OCI-LY3 (cell line): ENCODE results near the gene INTS11.

Source experiments
- H2AFZ ChIP-seq: fragments of 200-600, 300-600 bp; shearing (Covaris generic); 2 replicates; pipeline ENCODE4 v1.6.0; 2014; ENCODE audit warnings: antibody characterized with exemption, low read depth, low read length
- H3K27ac ChIP-seq: fragments of 200-600, 300-600 bp; sonication (generic); 2 replicates; pipeline ENCODE4 v1.5.1; 2014; ENCODE audit warnings: mild to moderate bottlenecking, low read length, moderate library complexity, mixed read lengths
- H3K27me3 ChIP-seq: fragments of 200-600, 300-600 bp; sonication (generic); 2 replicates; pipeline ENCODE4 v1.6.1; 2014; ENCODE audit warnings: low read depth, low read length, mixed read lengths
- H3K36me3 ChIP-seq: fragments of 200-600, 300-600 bp; sonication (generic); replicated peaks from 2 replicates; pipeline ENCODE3; 2014; ENCODE audit warnings: low read depth, low read length, mixed read lengths
- H3K4me1 ChIP-seq: fragments of 300-600, 200-600 bp; sonication (generic); 2 replicates; pipeline ENCODE4 v1.6.1; 2014; ENCODE audit warnings: low read length, mixed read lengths
- H3K4me2 ChIP-seq: fragments of 200-600, 300-600 bp; sonication (generic); 2 replicates; pipeline ENCODE4 v1.6.1; 2014; ENCODE audit warnings: low read length, mixed read lengths
- H3K4me3 ChIP-seq: fragments of 300-600, 200-600 bp; sonication (generic); 2 replicates; pipeline ENCODE4 v1.5.1; 2014; ENCODE audit warnings: antibody characterized with exemption, mild to moderate bottlenecking, low read length, moderate library complexity
- H3K79me2 ChIP-seq: fragments of 300-600, 200-600 bp; shearing (Covaris generic); 2 replicates; pipeline ENCODE4 v1.6.1; 2014; ENCODE audit warnings: mild to moderate bottlenecking, low read length, mixed read lengths
- H3K9ac ChIP-seq: fragments of 300-600, 200-600 bp; shearing (Covaris generic); 2 replicates; pipeline ENCODE4 v1.6.0; 2014; ENCODE audit warnings: mild to moderate bottlenecking, low read length, moderate library complexity
- H3K9me3 ChIP-seq: fragments of 200-600, 300-600 bp; shearing (Covaris generic); 2 replicates; pipeline ENCODE4 v1.6.1; 2014; ENCODE audit warnings: low read length, mixed read lengths; ENCODE audit not compliant: insufficient read depth
- H4K20me1 ChIP-seq: fragments of 200-600, 300-600 bp; sonication (generic); 2 replicates; pipeline ENCODE4 v1.6.1; 2016; ENCODE audit warnings: low read length, mixed read lengths; ENCODE audit not compliant: insufficient read depth
- EZH2phosphoT487 ChIP-seq: fragments of 200-600 bp; shearing (Covaris generic); IDR thresholded peaks from 2 replicates; pipeline ENCODE4 v1.6.1; 2018; ENCODE audit warnings: antibody characterized with exemption, mixed run types, low read depth
- TF ChIP-seq, protein P1 (sequence below): fragments of 200-600, 300-600 bp; sonication (generic); IDR thresholded peaks from 2 replicates; pipeline ENCODE4 v1.5.1; 2014; ENCODE audit warnings: antibody characterized with exemption, low read length, low read depth

INTS11 gene

GRCh38 chr1:1286313-1287261, 37.9 kb downstream of the INTS11 start:
- Histone ChIP-seq H2AFZ (no peak overlapping the region), H3K36me3 (no peaks in the 10 kb centered on the region), H3K79me2 (no peaks in the 10 kb centered on the region), H3K4me2 (no peak overlapping the region), H4K20me1 (no peaks in the 10 kb centered on the region), H3K4me3 (no peak overlapping the region), H3K4me1 (peaks cover 3% of the 10 kb centered on the region; the same call in 1 of the 2 replicates), H3K27ac (no peak overlapping the region), H3K9ac (no peak overlapping the region), H3K27me3 (no peaks in the 10 kb centered on the region), H3K9me3 (no peaks in the 10 kb centered on the region)
- TF ChIP-seq, protein P1, sequence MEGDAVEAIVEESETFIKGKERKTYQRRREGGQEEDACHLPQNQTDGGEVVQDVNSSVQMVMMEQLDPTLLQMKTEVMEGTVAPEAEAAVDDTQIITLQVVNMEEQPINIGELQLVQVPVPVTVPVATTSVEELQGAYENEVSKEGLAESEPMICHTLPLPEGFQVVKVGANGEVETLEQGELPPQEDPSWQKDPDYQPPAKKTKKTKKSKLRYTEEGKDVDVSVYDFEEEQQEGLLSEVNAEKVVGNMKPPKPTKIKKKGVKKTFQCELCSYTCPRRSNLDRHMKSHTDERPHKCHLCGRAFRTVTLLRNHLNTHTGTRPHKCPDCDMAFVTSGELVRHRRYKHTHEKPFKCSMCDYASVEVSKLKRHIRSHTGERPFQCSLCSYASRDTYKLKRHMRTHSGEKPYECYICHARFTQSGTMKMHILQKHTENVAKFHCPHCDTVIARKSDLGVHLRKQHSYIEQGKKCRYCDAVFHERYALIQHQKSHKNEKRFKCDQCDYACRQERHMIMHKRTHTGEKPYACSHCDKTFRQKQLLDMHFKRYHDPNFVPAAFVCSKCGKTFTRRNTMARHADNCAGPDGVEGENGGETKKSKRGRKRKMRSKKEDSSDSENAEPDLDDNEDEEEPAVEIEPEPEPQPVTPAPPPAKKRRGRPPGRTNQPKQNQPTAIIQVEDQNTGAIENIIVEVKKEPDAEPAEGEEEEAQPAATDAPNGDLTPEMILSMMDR: no peak
- TF ChIP-seq EZH2phosphoT487: no peak

DNA sequence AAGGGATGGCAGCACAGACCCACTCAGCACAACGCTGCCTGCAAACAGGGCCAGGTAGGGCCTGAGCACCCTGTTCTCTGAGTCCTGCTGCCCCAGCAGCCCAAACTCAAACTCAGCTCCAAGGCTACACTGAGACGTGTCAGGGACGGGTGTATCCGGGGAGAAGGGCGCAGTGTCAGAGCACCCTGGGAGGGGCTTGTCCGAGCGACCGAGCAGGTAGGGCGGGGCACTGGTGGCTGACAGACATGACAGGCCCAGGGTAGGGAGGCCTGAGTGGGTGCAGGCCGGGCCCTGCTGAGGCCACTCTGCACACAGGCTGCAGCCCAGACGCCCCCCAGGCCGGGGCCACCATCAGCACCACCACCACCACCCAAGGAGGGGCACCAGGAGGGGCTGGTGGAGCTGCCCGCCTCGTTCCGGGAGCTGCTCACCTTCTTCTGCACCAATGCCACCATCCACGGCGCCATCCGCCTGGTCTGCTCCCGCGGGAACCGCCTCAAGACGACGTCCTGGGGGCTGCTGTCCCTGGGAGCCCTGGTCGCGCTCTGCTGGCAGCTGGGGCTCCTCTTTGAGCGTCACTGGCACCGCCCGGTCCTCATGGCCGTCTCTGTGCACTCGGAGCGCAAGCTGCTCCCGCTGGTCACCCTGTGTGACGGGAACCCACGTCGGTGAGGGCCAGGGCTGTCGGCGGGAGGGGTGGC, 38.7 kb downstream of the INTS11 start:
- Histone ChIP-seq H4K20me1 (no peaks in the 10 kb centered on the region), H2AFZ (no peak overlapping the region), H3K79me2 (no peaks in the 10 kb centered on the region), H3K27me3 (no peaks in the 10 kb centered on the region), H3K4me1 (peaks cover 3% of the 10 kb centered on the region; the same call in 1 of the 2 replicates), H3K4me3 (no peak overlapping the region), H3K4me2 (no peak overlapping the region), H3K9ac (no peak overlapping the region), H3K9me3 (no peaks in the 10 kb centered on the region), H3K27ac (no peak overlapping the region), H3K36me3 (no peaks in the 10 kb centered on the region)
- TF ChIP-seq EZH2phosphoT487: no peak
- TF ChIP-seq, protein P1: no peak

- Histone ChIP-seq H3K79me2 (no peaks in the 10 kb centered on the region), H3K27me3 (no peaks in the 10 kb centered on the region), H2AFZ (no peak overlapping the region), H3K27ac (no peak overlapping the region), H3K9me3 (no peaks in the 10 kb centered on the region), H3K9ac (no peak overlapping the region), H4K20me1 (no peaks in the 10 kb centered on the region), H3K4me1 (peaks cover 3% of the 10 kb centered on the region; the same call in 1 of the 2 replicates), H3K4me3 (no peak overlapping the region), H3K36me3 (no peaks in the 10 kb centered on the region), H3K4me2 (no peak overlapping the region)
- TF ChIP-seq, protein P1: no peak
- no peak for TF ChIP-seq EZH2phosphoT487
Observed at GRCh38 chr1:1285102-1285571, 39.3 kb downstream of the INTS11 start.
